HCT116 (cell line): ENCODE results near the gene AGBL3. TPM values are rescaled to one million over a fixed set of nuclear protein-coding genes. Genes with fewer than 3 reads are reported as not detected.

Experiments used
- ATAC-seq: fragments of 200-7000 bp; cut with Tn5 transposase; 2 replicates; pipeline ENCODE4 v1.9.1; 2020; ENCODE audit warnings: mild to moderate bottlenecking, moderate library complexity
- BruUV-seq: library from RNA; stranded (reverse); fragments of 400-500 nt; replicated peaks from 2 replicates; lab custom pipeline; 2021; lab: Mats Ljungman, UMichigan
- CTCF ChIA-PET: fragments of 300-600 bp; sonication (Branson Sonifier 250); formaldehyde crosslinking; loops from one replicate; lab custom pipeline; 2021; ENCODE audit warnings: antibody characterized with exemption; lab: Charles Lee
- POLR2A ChIA-PET: fragments of 300-600, 350-600 bp; sonication (Branson Sonifier 250); formaldehyde crosslinking; loops from one replicate; lab custom pipeline; 2021; ENCODE audit warnings: antibody characterized with exemption; lab: Charles Lee
- RAD21 ChIA-PET, 2 experiments: fragments of 300-600 bp; sonication (Branson Sonifier 250); formaldehyde crosslinking; loops; one replicate each; lab custom pipeline; 2023; ENCODE audit warnings: low total read pairs in 2 of 2; ENCODE audit not compliant: uncharacterized antibody in 2 of 2, unreplicated experiment in 2 of 2, low non-redundant PET in 1 of 2; lab: Charles Lee
- DNase-seq: peaks from one replicate; pipeline ENCODE4 v3.0.0-alpha.2; 2010; ENCODE audit warnings: low read depth, low spot score
- H2AFZ ChIP-seq: fragments of 200-600 bp; shearing (Covaris generic), sonication (generic); 2 replicates; pipeline ENCODE4 v1.6.1; 2017; ENCODE audit warnings: low read depth, mixed run types, mixed read lengths, antibody characterized with exemption, low read length; ENCODE audit not compliant: poor library complexity, severe bottlenecking
- H3K27ac ChIP-seq: 2 replicates; pipeline ENCODE4 v1.5.1; 2012; ENCODE audit warnings: low read depth, low read length
- H3K27me3 ChIP-seq: fragments of 200-600 bp; sonication (generic); 2 replicates; pipeline ENCODE4 v1.6.1; 2016; ENCODE audit warnings: mixed run types, low read length, mixed read lengths; ENCODE audit not compliant: insufficient read depth
- H3K36me3 ChIP-seq, 2 experiments: fragments of 200-500 bp in 1 of 2; fragments of 200-600 bp in 1 of 2; sonication (Bioruptor generic) in 1 of 2; sonication (generic) in 1 of 2; 2 replicates each; pipeline versions ENCODE4 v1.5.1 to v1.6.1; 2014 to 2016; ENCODE audit warnings: low read length in 2 of 2, inconsistent platforms in 1 of 2, mixed read lengths in 1 of 2, mixed run types in 1 of 2; ENCODE audit not compliant: insufficient read depth in 2 of 2, control insufficient read depth in 1 of 2
- H3K4me1 ChIP-seq, 2 experiments: fragments of 200-600 bp in 1 of 2; sonication (generic) in 1 of 2; 2 replicates each; pipeline versions ENCODE4 v1.5.1 to v1.6.1; 2012 to 2017; ENCODE audit warnings: low read length in 2 of 2, inconsistent platforms in 1 of 2, mild to moderate bottlenecking in 1 of 2, mixed read lengths in 1 of 2, mixed run types in 1 of 2, moderate library complexity in 1 of 2; ENCODE audit not compliant: insufficient read depth in 2 of 2, control insufficient read depth in 1 of 2
- H3K4me2 ChIP-seq: fragments of 200-600 bp; sonication (generic); 2 replicates; pipeline ENCODE4 v1.6.1; 2017; ENCODE audit warnings: mixed run types, low read length, mixed read lengths
- H3K4me3 ChIP-seq, 2 experiments: fragments of 200-600 bp in 1 of 2; sonication (generic) in 1 of 2; replicated peaks in 1 of 2; 2 replicates each; pipeline ENCODE4 v1.5.1; 2011 to 2016; ENCODE audit warnings: low read length in 2 of 2, control low read depth in 1 of 2, low read depth in 1 of 2, mild to moderate bottlenecking in 1 of 2, mixed read lengths in 1 of 2, mixed run types in 1 of 2
- H3K79me2 ChIP-seq: fragments of 200-600 bp; sonication (generic); 2 replicates; pipeline ENCODE4 v1.6.1; 2017; ENCODE audit warnings: mild to moderate bottlenecking, mixed run types, low read length, moderate library complexity, mixed read lengths; ENCODE audit not compliant: insufficient read depth
- H3K9ac ChIP-seq: fragments of 200-600 bp; sonication (generic); 2 replicates; pipeline ENCODE4 v1.6.1; 2016; ENCODE audit warnings: low read length, mixed read lengths
- H3K9me2 ChIP-seq: fragments of 200-600 bp; sonication (generic), shearing (Covaris generic); 2 replicates; pipeline ENCODE4 v1.6.1; 2017; ENCODE audit warnings: mixed run types, mild to moderate bottlenecking, moderate library complexity; ENCODE audit not compliant: insufficient read depth
- H3K9me3 ChIP-seq, 2 experiments: fragments of 200-500 bp in 1 of 2; fragments of 200-600 bp in 1 of 2; sonication (Bioruptor generic) in 1 of 2; sonication (generic) in 1 of 2; 2 replicates each; pipeline ENCODE4 v1.6.1; 2014 to 2017; ENCODE audit warnings: low read length in 2 of 2, mixed read lengths in 2 of 2, inconsistent platforms in 1 of 2, low read depth in 1 of 2, mild to moderate bottlenecking in 1 of 2, mixed run types in 1 of 2, moderate library complexity in 1 of 2; ENCODE audit not compliant: control insufficient read depth in 1 of 2, insufficient read depth in 1 of 2
- H4K20me1 ChIP-seq: fragments of 200-600 bp; sonication (generic), shearing (Covaris generic); 2 replicates; pipeline ENCODE4 v1.6.1; 2017; ENCODE audit warnings: mixed run types, mild to moderate bottlenecking, moderate library complexity; ENCODE audit not compliant: insufficient read depth
- CEBPB ChIP-seq: IDR thresholded peaks from 2 replicates; pipeline ENCODE4 v1.6.1; 2012; ENCODE audit warnings: low read depth
- EGR1 ChIP-seq: IDR thresholded peaks from 2 replicates; pipeline ENCODE4 v1.6.1; 2012; ENCODE audit warnings: low read depth
- ELF1 ChIP-seq: IDR thresholded peaks from 2 replicates; pipeline ENCODE4 v1.6.1; 2012; ENCODE audit warnings: low read depth, borderline replicate concordance
- EZH2 ChIP-seq: fragments of 200-600 bp; sonication (generic); IDR thresholded peaks from 2 replicates; pipeline ENCODE4 v1.6.1; 2017; ENCODE audit warnings: antibody characterized with exemption, mixed run types
- FOSL1 ChIP-seq: IDR thresholded peaks from 2 replicates; pipeline ENCODE4 v1.6.1; 2012; ENCODE audit warnings: low read depth
- POLR2A ChIP-seq: IDR thresholded peaks from 2 replicates; pipeline ENCODE4 v1.7.0; 2011; ENCODE audit warnings: borderline replicate concordance; ENCODE audit not compliant: insufficient read depth, insufficient read length; ENCODE audit errors: extremely low read depth
- POLR2AphosphoS5 ChIP-seq: IDR thresholded peaks from 2 replicates; pipeline ENCODE4 v1.6.1; 2011; ENCODE audit warnings: mild to moderate bottlenecking, low read depth, low read length, moderate library complexity
- RAD21 ChIP-seq: IDR thresholded peaks from 2 replicates; pipeline ENCODE4 v1.6.1; 2012; ENCODE audit warnings: low read depth, mild to moderate bottlenecking
- REST ChIP-seq: IDR thresholded peaks from 2 replicates; pipeline ENCODE4 v1.6.1; 2012; ENCODE audit warnings: low read depth
- SP1 ChIP-seq: IDR thresholded peaks from 2 replicates; pipeline ENCODE4 v1.6.1; 2012; ENCODE audit warnings: low read depth
- SRF ChIP-seq: IDR thresholded peaks from 2 replicates; pipeline ENCODE4 v1.6.1; 2012; ENCODE audit warnings: low read depth
- YY1 ChIP-seq: IDR thresholded peaks from 2 replicates; pipeline ENCODE4 v1.6.1; 2011; ENCODE audit warnings: low read length, low read depth, moderate library complexity, mild to moderate bottlenecking; ENCODE audit not compliant: insufficient replicate concordance; ENCODE audit errors: extremely low read depth
- ZFX ChIP-seq: fragments of 450-650 bp; IDR thresholded peaks from 2 replicates; pipeline ENCODE4 v1.6.1; 2017
- intact Hi-C: fragments of 100-400 bp; cut with micrococcal nuclease; formaldehyde crosslinking; loops from 2 replicates; pipeline ENCODE4 v1.10.0; 2022
- total RNA-seq: library from RNA; stranded (reverse); gene quantifications from one replicate; pipeline ENCODE4 v1.2.1, GENCODE V29; 2021; ENCODE audit not compliant: unreplicated experiment
- TF ChIP-seq, protein P1 (sequence below): IDR thresholded peaks from 2 replicates; pipeline ENCODE4 v1.6.1; 2012
- TF ChIP-seq, protein P2 (sequence below): IDR thresholded peaks from 2 replicates; pipeline ENCODE4 v1.6.1; 2011; ENCODE audit warnings: mild to moderate bottlenecking, low read length, moderate library complexity; ENCODE audit not compliant: insufficient replicate concordance; ENCODE audit errors: extremely low read depth
- TF ChIP-seq, protein P3 (sequence below): IDR thresholded peaks from 2 replicates; pipeline ENCODE4 v1.6.1; 2012

The AGBL3 gene
- total RNA-seq, 1 experiment from 2014 or later: 1.9 TPM

- H3K4me1 ChIP-seq: no peaks in the 10 kb centered on the region
- ChIA-PET POLR2A (no interaction called here), CTCF (interaction anchor here (0.7 kb wide), 1 partner anchor 92 kb away, joined by 3 read pairs; no protein-coding TSS in a partner anchor), RAD21 (no interaction called here)
- H3K27me3 ChIP-seq: no peaks in the 10 kb centered on the region
- TF ChIP-seq FOSL1 (no peak), ELF1 (no peak), SRF (no peak), POLR2AphosphoS5 (no peak), CEBPB (no peak)
- TF ChIP-seq, protein P1, sequence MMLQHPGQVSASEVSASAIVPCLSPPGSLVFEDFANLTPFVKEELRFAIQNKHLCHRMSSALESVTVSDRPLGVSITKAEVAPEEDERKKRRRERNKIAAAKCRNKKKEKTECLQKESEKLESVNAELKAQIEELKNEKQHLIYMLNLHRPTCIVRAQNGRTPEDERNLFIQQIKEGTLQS: no peak
- no peak for ATAC-seq
- H3K27ac ChIP-seq: no peak overlapping the region
- no peaks in the 10 kb centered on the region for H3K9me2 ChIP-seq
- intact Hi-C loops: no loop called here
- no peaks in the 10 kb centered on the region for H3K9me3 ChIP-seq
- H4K20me1 ChIP-seq: no peaks in the 10 kb centered on the region
- no peak for DNase-seq
- no peaks in the 10 kb centered on the region for H3K36me3 ChIP-seq
- BruUV-seq: no TSS peak
- no peak overlapping the region for H3K4me2 ChIP-seq
- H3K4me3 ChIP-seq: no peak overlapping the region
- no peaks in the 10 kb centered on the region for H3K79me2 ChIP-seq
- no peak overlapping the region for H2AFZ ChIP-seq
- no peak overlapping the region for H3K9ac ChIP-seq
These were observed 90.6 kb downstream of the AGBL3 start for GRCh38 chr7:135076882-135077281.

- no peak overlapping the region for H3K4me2 ChIP-seq
- H3K36me3 ChIP-seq: no peaks in the 10 kb centered on the region
- ATAC-seq (no peak), DNase-seq (no peak)
- ChIA-PET POLR2A (no interaction called here), RAD21 (no interaction called here), CTCF (no interaction called here)
- no peak overlapping the region for H3K4me3 ChIP-seq
- no peak overlapping the region for H3K27ac ChIP-seq
- H3K4me1 ChIP-seq: no peaks in the 10 kb centered on the region
- H4K20me1 ChIP-seq: no peaks in the 10 kb centered on the region
- H3K79me2 ChIP-seq: no peaks in the 10 kb centered on the region
- no peak overlapping the region for H3K9ac ChIP-seq
- BruUV-seq: no TSS peak
- H3K27me3 ChIP-seq: no peaks in the 10 kb centered on the region
- no peaks in the 10 kb centered on the region for H3K9me2 ChIP-seq
- H2AFZ ChIP-seq: no peak overlapping the region
- H3K9me3 ChIP-seq: no peaks in the 10 kb centered on the region
- intact Hi-C loops: no loop called here
- TF ChIP-seq, protein P2, sequence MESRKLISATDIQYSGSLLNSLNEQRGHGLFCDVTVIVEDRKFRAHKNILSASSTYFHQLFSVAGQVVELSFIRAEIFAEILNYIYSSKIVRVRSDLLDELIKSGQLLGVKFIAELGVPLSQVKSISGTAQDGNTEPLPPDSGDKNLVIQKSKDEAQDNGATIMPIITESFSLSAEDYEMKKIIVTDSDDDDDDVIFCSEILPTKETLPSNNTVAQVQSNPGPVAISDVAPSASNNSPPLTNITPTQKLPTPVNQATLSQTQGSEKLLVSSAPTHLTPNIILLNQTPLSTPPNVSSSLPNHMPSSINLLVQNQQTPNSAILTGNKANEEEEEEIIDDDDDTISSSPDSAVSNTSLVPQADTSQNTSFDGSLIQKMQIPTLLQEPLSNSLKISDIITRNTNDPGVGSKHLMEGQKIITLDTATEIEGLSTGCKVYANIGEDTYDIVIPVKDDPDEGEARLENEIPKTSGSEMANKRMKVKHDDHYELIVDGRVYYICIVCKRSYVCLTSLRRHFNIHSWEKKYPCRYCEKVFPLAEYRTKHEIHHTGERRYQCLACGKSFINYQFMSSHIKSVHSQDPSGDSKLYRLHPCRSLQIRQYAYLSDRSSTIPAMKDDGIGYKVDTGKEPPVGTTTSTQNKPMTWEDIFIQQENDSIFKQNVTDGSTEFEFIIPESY: no peak
- TF ChIP-seq REST (no peak), FOSL1 (no peak), EGR1 (no peak), CEBPB (no peak), EZH2 (no peak), ZFX (no peak), POLR2A (no peak), RAD21 (no peak), POLR2AphosphoS5 (no peak), YY1 (no peak), SP1 (no peak)
- TF ChIP-seq, protein P3, sequence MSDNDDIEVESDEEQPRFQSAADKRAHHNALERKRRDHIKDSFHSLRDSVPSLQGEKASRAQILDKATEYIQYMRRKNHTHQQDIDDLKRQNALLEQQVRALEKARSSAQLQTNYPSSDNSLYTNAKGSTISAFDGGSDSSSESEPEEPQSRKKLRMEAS: no peak
- TF ChIP-seq, protein P1: no peak
These were observed 91.3 kb downstream of the AGBL3 start for GRCh38 chr7:135077642-135078041.
